Natural killer cell (primary cell): ENCODE results near the gene PLEKHG3. TPM values are rescaled to one million over a fixed set of nuclear protein-coding genes. Genes with fewer than 3 reads are reported as not detected.

Source experiments
- ATAC-seq, 3 donors: fragments of 150-1000 bp in 2 of 3; fragments of 200-7000 bp in 1 of 3; cut with Tn5 transposase; 1 replicate in 1 of 3; 2 replicates in 2 of 3; pipeline ENCODE4 v1.10.0; 2021; ENCODE audit warnings: mild to moderate bottlenecking in 2 of 3, moderate library complexity in 2 of 3
- DNase-seq, 2 donors: peaks; one replicate each; pipeline versions ENCODE4 v3.0.0 to v3.0.0-alpha.2; 2013 to 2021; ENCODE audit warnings: mixed read lengths in 1 of 2
- H3K27ac ChIP-seq: one replicate; pipeline ENCODE4 v1.5.1; 2013; ENCODE audit warnings: mild to moderate bottlenecking, low read length
- H3K27me3 ChIP-seq: one replicate; pipeline ENCODE4 v1.6.1; 2013; ENCODE audit warnings: low read length; ENCODE audit not compliant: control insufficient read depth, insufficient read depth
- H3K36me3 ChIP-seq: one replicate; pipeline ENCODE4 v1.6.1; 2013; ENCODE audit warnings: low read length; ENCODE audit not compliant: control insufficient read depth, insufficient read depth
- H3K4me1 ChIP-seq: one replicate; pipeline ENCODE4 v1.6.1; 2013; ENCODE audit warnings: low read length; ENCODE audit not compliant: control insufficient read depth, insufficient read depth
- H3K4me3 ChIP-seq: one replicate; pipeline ENCODE4 v1.5.1; 2013; ENCODE audit warnings: low read length
- H3K9me3 ChIP-seq: one replicate; pipeline ENCODE4 v1.6.1; 2013; ENCODE audit warnings: low read length; ENCODE audit not compliant: control insufficient read depth, insufficient read depth
- H3K27ac Mint-ChIP-seq, 2 donors: one replicate each; pipeline ENCODE4 v1.8.0; 2022; ENCODE audit warnings: mild to moderate bottlenecking in 2 of 2, mixed read lengths in 2 of 2, moderate library complexity in 1 of 2
- H3K27me3 Mint-ChIP-seq, 2 donors: one replicate each; pipeline ENCODE4 v1.8.0; 2022; ENCODE audit warnings: low read depth in 2 of 2, mixed read lengths in 2 of 2
- H3K36me3 Mint-ChIP-seq: one replicate; pipeline ENCODE4 v1.8.0; 2022; ENCODE audit warnings: mixed read lengths
- H3K4me1 Mint-ChIP-seq, 2 donors: one replicate each; pipeline ENCODE4 v1.8.0; 2022; ENCODE audit warnings: mixed read lengths in 2 of 2
- H3K4me3 Mint-ChIP-seq: one replicate; pipeline ENCODE4 v1.8.0; 2022; ENCODE audit warnings: mild to moderate bottlenecking, moderate library complexity, mixed read lengths
- H3K9me3 Mint-ChIP-seq, 2 donors: one replicate each; pipeline ENCODE4 v1.8.0; 2022; ENCODE audit warnings: mixed read lengths in 2 of 2
- WGBS: methylation state at CpG from one replicate; pipeline ENCODE4 v1.1.7; 2013; ENCODE audit warnings: missing lambda C conversion rate; ENCODE audit not compliant: insufficient coverage; 5-methylcytosine and 5-hydroxymethylcytosine counted together
- intact Hi-C: fragments of 100-400 bp; cut with micrococcal nuclease; formaldehyde crosslinking; loops from one replicate; pipeline ENCODE4 v1.14.2; 2022
- total RNA-seq, 4 donors: library from RNA; stranded (reverse); fragments of 120-200 nt in 1 of 4; gene quantifications; one replicate each; pipeline versions ENCODE4 v1.2.3 to v1.2.4, GENCODE V29; 2013 to 2022
- TF ChIP-seq, protein P1 (sequence below): fragments of 200-600 bp; IDR thresholded peaks from one replicate; pipeline ENCODE4 v1.8.0; 2022; ENCODE audit warnings: antibody characterized with exemption

Gene PLEKHG3
- total RNA-seq, 3 donors from 2014 or later (not counting 1 experiment from before 2014, with no cell fraction given): 184 to 285 (median 225) TPM

DNA sequence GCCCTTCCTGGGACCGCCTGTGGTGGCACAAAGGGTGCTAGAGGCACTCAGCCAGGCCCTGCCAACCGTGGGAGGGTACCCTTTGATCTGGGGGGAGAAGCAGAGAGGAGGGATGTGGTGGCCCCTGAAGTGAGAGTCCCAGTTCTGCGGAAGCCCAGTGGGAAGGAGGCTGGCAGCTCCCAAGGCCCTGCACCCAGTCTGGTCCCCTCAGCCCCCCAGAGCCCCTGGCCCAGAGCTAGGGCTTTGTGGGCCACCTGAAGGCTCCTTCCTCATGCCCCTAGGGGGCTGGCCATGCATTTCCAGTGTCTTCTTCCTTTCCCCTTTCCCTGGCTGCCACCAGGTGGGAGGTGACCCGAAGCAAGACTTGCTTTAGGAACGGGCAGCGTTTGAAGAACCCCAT is 44.3 kb downstream of the PLEKHG3 start:
- Mint-ChIP-seq H3K9me3 (no peaks in the 10 kb centered on the region), H3K4me1 (peaks cover 26 to 39% of the 10 kb centered on the region in 2 donors), H3K36me3 (peaks cover 7% of the 10 kb centered on the region), H3K4me3 (no peak overlapping the region), H3K27ac (peak overlapping the region; percentile 70 to 73), H3K27me3 (no peaks in the 10 kb centered on the region)
- H3K36me3 ChIP-seq: peaks cover 51% of the 10 kb centered on the region
- WGBS: 82% methylated on average over 3 of the region's 6 CpGs
- H3K9me3 ChIP-seq: no peaks in the 10 kb centered on the region
- no peak overlapping the region for H3K27ac ChIP-seq
- no peak for DNase-seq
- H3K4me1 ChIP-seq: peaks cover 39% of the 10 kb centered on the region
- no peak for ATAC-seq
- H3K4me3 ChIP-seq: no peak overlapping the region
- intact Hi-C loops: no loop called here
- TF ChIP-seq, protein P1, sequence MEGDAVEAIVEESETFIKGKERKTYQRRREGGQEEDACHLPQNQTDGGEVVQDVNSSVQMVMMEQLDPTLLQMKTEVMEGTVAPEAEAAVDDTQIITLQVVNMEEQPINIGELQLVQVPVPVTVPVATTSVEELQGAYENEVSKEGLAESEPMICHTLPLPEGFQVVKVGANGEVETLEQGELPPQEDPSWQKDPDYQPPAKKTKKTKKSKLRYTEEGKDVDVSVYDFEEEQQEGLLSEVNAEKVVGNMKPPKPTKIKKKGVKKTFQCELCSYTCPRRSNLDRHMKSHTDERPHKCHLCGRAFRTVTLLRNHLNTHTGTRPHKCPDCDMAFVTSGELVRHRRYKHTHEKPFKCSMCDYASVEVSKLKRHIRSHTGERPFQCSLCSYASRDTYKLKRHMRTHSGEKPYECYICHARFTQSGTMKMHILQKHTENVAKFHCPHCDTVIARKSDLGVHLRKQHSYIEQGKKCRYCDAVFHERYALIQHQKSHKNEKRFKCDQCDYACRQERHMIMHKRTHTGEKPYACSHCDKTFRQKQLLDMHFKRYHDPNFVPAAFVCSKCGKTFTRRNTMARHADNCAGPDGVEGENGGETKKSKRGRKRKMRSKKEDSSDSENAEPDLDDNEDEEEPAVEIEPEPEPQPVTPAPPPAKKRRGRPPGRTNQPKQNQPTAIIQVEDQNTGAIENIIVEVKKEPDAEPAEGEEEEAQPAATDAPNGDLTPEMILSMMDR: no peak
- H3K27me3 ChIP-seq: no peaks in the 10 kb centered on the region

GRCh38 chr14:64748995-64749714 is 44.9 kb downstream of the PLEKHG3 start:
- H3K4me1 Mint-ChIP-seq: peaks cover 26 to 41% of the 10 kb centered on the region in 2 donors

GRCh38 chr14:64752909-64753308 is 48.7 kb downstream of the PLEKHG3 start:
- Mint-ChIP-seq H3K4me3 (no peak overlapping the region), H3K27me3 (no peaks in the 10 kb centered on the region), H3K9me3 (no peaks in the 10 kb centered on the region), H3K27ac (peak overlapping the region; percentile 71 to 85), H3K36me3 (no peaks in the 10 kb centered on the region), H3K4me1 (peaks cover 33 to 44% of the 10 kb centered on the region in 2 donors)
- no peak overlapping the region for H3K27ac ChIP-seq
- H3K9me3 ChIP-seq: no peaks in the 10 kb centered on the region
- peaks cover 13% of the 10 kb centered on the region for H3K36me3 ChIP-seq
- no peak overlapping the region for H3K4me3 ChIP-seq
- H3K27me3 ChIP-seq: no peaks in the 10 kb centered on the region
- ATAC-seq (no peak), DNase-seq (no peak)
- intact Hi-C loops: no loop called here
- peaks cover 45% of the 10 kb centered on the region for H3K4me1 ChIP-seq
- 93% methylated on average over 6 of the region's 6 CpGs for WGBS
- TF ChIP-seq, protein P1: no peak

More at GRCh38 chr14:64748995-64749714, 44.9 kb downstream of the PLEKHG3 start:
- peak overlapping the region in 1 of 2 donors; percentile 54 for H3K27ac Mint-ChIP-seq
- no peaks in the 10 kb centered on the region for H3K9me3 Mint-ChIP-seq
- H3K36me3 Mint-ChIP-seq: peaks cover 5% of the 10 kb centered on the region
- H3K4me3 ChIP-seq: no peak overlapping the region
- DNase-seq (no peak), ATAC-seq (no peak)
- no peaks in the 10 kb centered on the region for H3K27me3 ChIP-seq
- H3K27ac ChIP-seq: no peak overlapping the region
- peaks cover 45% of the 10 kb centered on the region for H3K36me3 ChIP-seq
- intact Hi-C loops: no loop called here
- TF ChIP-seq, protein P1: no peak
- H3K4me1 ChIP-seq: peaks cover 39% of the 10 kb centered on the region
- WGBS: 97% methylated on average over 51 of the region's 51 CpGs
- H3K4me3 Mint-ChIP-seq: no peak overlapping the region
- no peaks in the 10 kb centered on the region for H3K27me3 Mint-ChIP-seq
- H3K9me3 ChIP-seq: no peaks in the 10 kb centered on the region
